MM.1S (cell line): ENCODE measurements around the gene TTYH1.

Experiments used
- DNase-seq: peaks from one replicate; pipeline ENCODE4 v3.0.0-alpha.2; 2015
- H2AFZ ChIP-seq: fragments of 300-600 bp; sonication (generic); 2 replicates; pipeline ENCODE4 v1.6.0; 2016; ENCODE audit warnings: antibody characterized with exemption, low read length
- H3F3A ChIP-seq: fragments of 300-600 bp; sonication (generic); 2 replicates; pipeline ENCODE4 v1.6.1; 2016; ENCODE audit warnings: mild to moderate bottlenecking, antibody characterized with exemption, low read length, moderate library complexity, mixed read lengths; ENCODE audit not compliant: insufficient read depth
- H3K27ac ChIP-seq: fragments of 300-600 bp; sonication (generic); 2 replicates; pipeline ENCODE4 v1.5.1; 2016; ENCODE audit warnings: mild to moderate bottlenecking, low read length
- H3K27me3 ChIP-seq: fragments of 300-600 bp; sonication (generic); replicated peaks from 2 replicates; pipeline ENCODE4 v1.6.0; 2016; ENCODE audit warnings: low read length; ENCODE audit not compliant: insufficient read depth
- H3K36me3 ChIP-seq: fragments of 300-600 bp; sonication (generic); replicated peaks from 2 replicates; pipeline ENCODE4 v1.6.1; 2016; ENCODE audit warnings: mild to moderate bottlenecking, low read length, mixed read lengths; ENCODE audit not compliant: insufficient read depth
- H3K4me1 ChIP-seq: fragments of 300-600 bp; sonication (generic); 2 replicates; pipeline ENCODE4 v1.6.1; 2016; ENCODE audit warnings: low read length, mixed read lengths
- H3K4me2 ChIP-seq: fragments of 300-600 bp; sonication (generic); 2 replicates; pipeline ENCODE4 v1.6.0; 2016; ENCODE audit warnings: low read depth, low read length
- H3K4me3 ChIP-seq: fragments of 300-600 bp; sonication (generic); 2 replicates; pipeline ENCODE4 v1.5.1; 2016; ENCODE audit warnings: low read length, mixed read lengths
- H3K79me2 ChIP-seq: fragments of 300-600 bp; sonication (generic); 2 replicates; pipeline ENCODE4 v1.6.1; 2016; ENCODE audit warnings: mixed run types, low read length, mixed read lengths
- H3K9ac ChIP-seq: fragments of 300-600 bp; sonication (generic); 2 replicates; pipeline ENCODE4 v1.6.1; 2016; ENCODE audit warnings: low read length, mixed read lengths
- H3K9me2 ChIP-seq: fragments of 300-600 bp; sonication (generic); replicated peaks from 2 replicates; pipeline ENCODE4 v1.6.1; 2016; ENCODE audit warnings: mild to moderate bottlenecking, low read length, mixed read lengths; ENCODE audit not compliant: insufficient read depth
- H3K9me3 ChIP-seq: fragments of 300-600 bp; sonication (generic); replicated peaks from 2 replicates; pipeline ENCODE4 v1.6.1; 2016; ENCODE audit warnings: mild to moderate bottlenecking, low read length, mixed read lengths; ENCODE audit not compliant: insufficient read depth
- H4K20me1 ChIP-seq: fragments of 300-600 bp; sonication (generic); 2 replicates; pipeline ENCODE4 v1.6.1; 2016; ENCODE audit warnings: mild to moderate bottlenecking, low read length, moderate library complexity, mixed read lengths; ENCODE audit not compliant: insufficient read depth
- EZH2 ChIP-seq: fragments of 300-600 bp; sonication (generic); optimal IDR thresholded peaks from 2 replicates; pipeline ENCODE3; 2017; ENCODE audit warnings: low read depth, mild to moderate bottlenecking, antibody characterized with exemption, low read length, mixed read lengths
- EZH2phosphoT487 ChIP-seq: fragments of 300-600 bp; sonication (generic); IDR thresholded peaks from 2 replicates; pipeline ENCODE4 v1.6.1; 2018; ENCODE audit warnings: antibody characterized with exemption, low read length
- TF ChIP-seq, protein P1 (sequence below): fragments of 300-600 bp; sonication (generic); IDR thresholded peaks from 2 replicates; pipeline ENCODE4 v1.5.1; 2016; ENCODE audit warnings: antibody characterized with exemption, low read length, mixed read lengths

TTYH1 gene

DNA sequence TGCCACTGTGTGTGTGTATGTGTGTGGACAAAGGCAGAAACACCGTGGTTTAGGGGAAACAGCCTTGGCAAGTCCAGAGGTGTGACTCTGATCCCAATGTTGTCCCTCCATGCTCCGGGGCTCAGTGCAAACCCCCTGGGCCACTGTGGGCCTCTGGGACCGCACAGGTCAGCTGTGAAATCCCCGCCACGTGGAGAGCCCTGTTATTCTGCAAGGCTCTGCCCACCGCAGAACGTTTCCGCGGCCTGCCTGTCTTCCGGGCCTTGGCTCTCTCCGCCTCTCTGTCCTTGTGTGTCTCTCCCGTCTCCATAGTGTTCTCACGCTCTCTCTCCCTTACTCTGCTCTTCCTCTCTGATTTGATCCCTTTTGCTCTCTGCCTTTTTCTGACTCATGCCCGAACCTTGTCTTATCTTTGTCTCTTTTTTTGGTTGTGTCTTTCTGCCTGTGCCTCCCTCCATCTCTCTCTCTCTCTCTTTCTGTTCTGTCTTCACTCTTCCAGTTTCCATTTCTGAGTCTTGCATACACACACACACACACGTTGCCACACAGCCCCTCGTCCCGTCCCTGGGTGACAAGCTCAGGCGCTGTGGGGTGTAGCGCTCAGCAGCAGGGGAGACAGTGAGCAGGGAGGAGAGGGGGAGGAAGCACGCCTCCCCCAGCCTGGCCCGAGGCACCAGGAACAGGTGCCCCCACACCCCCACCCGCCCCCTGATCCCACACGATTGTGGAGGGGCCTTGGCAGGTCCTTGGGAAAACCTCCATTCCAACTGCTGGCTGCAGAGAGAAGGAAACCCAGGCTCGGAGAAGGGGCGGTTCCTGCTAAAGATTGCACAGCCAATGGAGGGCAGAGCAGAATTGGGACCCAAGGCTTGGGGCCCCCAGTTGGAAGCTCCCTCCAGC lies 3.0 kb downstream of the TTYH1 start:
- TF ChIP-seq, protein P1, sequence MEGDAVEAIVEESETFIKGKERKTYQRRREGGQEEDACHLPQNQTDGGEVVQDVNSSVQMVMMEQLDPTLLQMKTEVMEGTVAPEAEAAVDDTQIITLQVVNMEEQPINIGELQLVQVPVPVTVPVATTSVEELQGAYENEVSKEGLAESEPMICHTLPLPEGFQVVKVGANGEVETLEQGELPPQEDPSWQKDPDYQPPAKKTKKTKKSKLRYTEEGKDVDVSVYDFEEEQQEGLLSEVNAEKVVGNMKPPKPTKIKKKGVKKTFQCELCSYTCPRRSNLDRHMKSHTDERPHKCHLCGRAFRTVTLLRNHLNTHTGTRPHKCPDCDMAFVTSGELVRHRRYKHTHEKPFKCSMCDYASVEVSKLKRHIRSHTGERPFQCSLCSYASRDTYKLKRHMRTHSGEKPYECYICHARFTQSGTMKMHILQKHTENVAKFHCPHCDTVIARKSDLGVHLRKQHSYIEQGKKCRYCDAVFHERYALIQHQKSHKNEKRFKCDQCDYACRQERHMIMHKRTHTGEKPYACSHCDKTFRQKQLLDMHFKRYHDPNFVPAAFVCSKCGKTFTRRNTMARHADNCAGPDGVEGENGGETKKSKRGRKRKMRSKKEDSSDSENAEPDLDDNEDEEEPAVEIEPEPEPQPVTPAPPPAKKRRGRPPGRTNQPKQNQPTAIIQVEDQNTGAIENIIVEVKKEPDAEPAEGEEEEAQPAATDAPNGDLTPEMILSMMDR, result no peak
- TF ChIP-seq EZH2phosphoT487 (no peak), EZH2 (no peak)
- no peak overlapping the region; the same call in 1 of the 2 replicates for H3K4me3 ChIP-seq
- DNase-seq, result no peak
- H3K27ac ChIP-seq, result no peak overlapping the region
- no peaks in the 10 kb centered on the region for H3K9me2 ChIP-seq
- peak overlapping the region; percentile 43; the same call in 1 of the 2 replicates for H3K4me2 ChIP-seq
- H2AFZ ChIP-seq, result peak overlapping the region; percentile 56; the same call in 1 of the 2 replicates
- H3K79me2 ChIP-seq, result no peaks in the 10 kb centered on the region
- H4K20me1 ChIP-seq, result no peaks in the 10 kb centered on the region
- H3K4me1 ChIP-seq, result no peaks in the 10 kb centered on the region
- H3K9ac ChIP-seq, result no peak overlapping the region
- H3F3A ChIP-seq, result no peaks in the 10 kb centered on the region
- peaks cover 74% of the 10 kb centered on the region for H3K27me3 ChIP-seq
- H3K9me3 ChIP-seq, result no peaks in the 10 kb centered on the region
- no peaks in the 10 kb centered on the region for H3K36me3 ChIP-seq

DNA sequence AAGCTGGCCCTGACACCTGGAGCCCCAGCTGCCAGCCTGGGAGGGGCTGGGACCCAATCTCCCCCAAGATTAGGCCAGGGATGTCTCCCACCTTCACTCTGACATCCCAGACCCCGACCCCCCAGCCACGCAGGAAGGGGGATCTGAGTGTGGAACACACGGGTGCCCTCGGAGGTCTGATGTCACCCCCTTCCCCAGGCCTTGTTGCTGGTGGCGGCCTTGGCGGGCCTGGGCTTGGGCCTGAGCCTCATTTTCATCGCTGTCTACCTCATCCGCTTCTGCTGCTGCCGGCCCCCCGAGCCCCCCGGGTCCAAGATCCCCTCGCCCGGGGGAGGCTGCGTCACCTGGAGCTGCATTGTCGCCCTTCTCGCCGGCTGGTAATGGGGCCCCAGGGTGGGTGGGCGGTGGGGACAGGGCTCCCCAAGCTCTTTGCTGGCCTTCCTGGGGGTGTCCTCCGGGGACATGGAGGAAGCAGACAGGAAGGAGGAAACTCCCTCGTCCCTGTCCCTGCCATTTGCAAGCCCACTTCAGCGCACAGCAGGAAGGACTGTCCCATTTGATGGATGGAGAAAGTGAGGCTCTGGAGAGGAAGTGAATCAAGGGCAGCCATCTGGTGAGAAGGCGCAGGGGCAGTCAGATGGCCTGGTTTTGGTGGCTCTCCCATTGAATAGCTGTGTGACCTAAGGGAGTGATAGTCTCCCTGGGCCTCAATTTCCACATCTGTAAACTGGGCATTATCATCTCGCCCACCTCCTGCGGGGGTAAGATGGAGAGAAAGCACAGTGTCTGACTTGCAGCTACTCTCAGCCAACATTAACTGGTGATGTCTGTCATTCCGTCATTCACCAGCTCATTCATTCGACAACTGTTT lies 3.9 kb downstream of the TTYH1 start:
- H3K4me2 ChIP-seq, result no peak overlapping the region
- no peak overlapping the region for H3K9ac ChIP-seq
- H4K20me1 ChIP-seq, result no peaks in the 10 kb centered on the region
- H3K36me3 ChIP-seq, result no peaks in the 10 kb centered on the region
- no peak for DNase-seq
- H3F3A ChIP-seq, result no peaks in the 10 kb centered on the region
- H3K27ac ChIP-seq, result no peak overlapping the region
- no peaks in the 10 kb centered on the region for H3K79me2 ChIP-seq
- H3K4me1 ChIP-seq, result no peaks in the 10 kb centered on the region
- no peaks in the 10 kb centered on the region for H3K9me3 ChIP-seq
- H3K4me3 ChIP-seq, result no peak overlapping the region
- no peak overlapping the region for H2AFZ ChIP-seq
- peaks cover 83% of the 10 kb centered on the region for H3K27me3 ChIP-seq
- TF ChIP-seq EZH2phosphoT487 (no peak), EZH2 (no peak)
- TF ChIP-seq, protein P1, result no peak
- no peaks in the 10 kb centered on the region for H3K9me2 ChIP-seq

DNA sequence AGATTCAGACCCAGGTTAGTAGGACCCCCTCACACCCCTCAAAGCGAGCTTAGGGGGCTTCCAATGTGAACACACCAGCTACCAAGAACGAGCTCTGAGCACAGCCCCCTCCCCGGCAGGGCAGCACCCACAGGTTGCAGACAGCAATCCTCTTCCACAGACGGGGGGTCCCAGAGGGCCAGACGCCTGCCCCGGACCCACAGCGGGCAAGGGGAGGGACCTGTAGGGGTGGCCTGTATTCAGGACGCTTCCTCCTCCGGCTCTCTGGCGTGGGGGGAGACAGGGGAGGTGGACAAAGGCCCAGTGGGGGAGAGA lies 4.8 kb downstream of the TTYH1 start:
- Histone ChIP-seq H3K4me3 (no peak overlapping the region), H3K9ac (no peak overlapping the region), H3K27me3 (peaks cover 83% of the 10 kb centered on the region), H3K9me2 (no peaks in the 10 kb centered on the region), H3K4me2 (no peak overlapping the region), H2AFZ (no peak overlapping the region), H3K36me3 (no peaks in the 10 kb centered on the region), H3K9me3 (no peaks in the 10 kb centered on the region), H3K4me1 (no peaks in the 10 kb centered on the region), H3K79me2 (no peaks in the 10 kb centered on the region), H4K20me1 (no peaks in the 10 kb centered on the region), H3K27ac (no peak overlapping the region), H3F3A (no peaks in the 10 kb centered on the region)
- DNase-seq, result no peak
- TF ChIP-seq, protein P1, result no peak
- no peak for TF ChIP-seq EZH2
- no peak for TF ChIP-seq EZH2phosphoT487
